Measurements from ENCODE around the gene IGSF23.
"Not testable (repeated sequence)": the region's sequence is repeated elsewhere in the genome, so short reads cannot be mapped to it uniquely, and the experiment has no call there.

The IGSF23 gene

GRCh38 chr19:44664976-44665375 is 51.6 kb downstream of the IGSF23 start:
- DNase-seq (ENCODE audit: low read depth, low spot score) = no peak

GRCh38 chr19:44666852-44667556 is 53.6 kb downstream of the IGSF23 start:
- no peak for DNase-seq (ENCODE audit: low read depth, low spot score)

GRCh38 chr19:44668985-44669764 is 55.8 kb downstream of the IGSF23 start:
- DNase-seq (ENCODE audit: low read depth, low spot score) = no peak

GRCh38 chr19:44670027-44670426 is 56.7 kb downstream of the IGSF23 start:
- not testable (repeated sequence) for DNase-seq (ENCODE audit: low read depth, low spot score)

GRCh38 chr19:44671400-44671799 is 58.0 kb downstream of the IGSF23 start, which contains the start of gene CEACAM19:
TSS of gene CEACAM19 (plus strand) at chr19:44671482. CDS start at chr19:44671932, 450 bp downstream.
- DNase-seq (ENCODE audit: low read depth, low spot score) = no peak

- DNase-seq (ENCODE audit: low read depth, low spot score) = no peak
Measured at GRCh38 chr19:44672226-44672625, 58.9 kb downstream of the IGSF23 start.

- no peak for DNase-seq (ENCODE audit: low read depth, low spot score)
Measured at GRCh38 chr19:44673510-44673909, 60.1 kb downstream of the IGSF23 start.

GRCh38 chr19:44675521-44675920 is 62.2 kb downstream of the IGSF23 start:
- no peak for DNase-seq (ENCODE audit: low read depth, low spot score)

- peak; percentile 82 for DNase-seq (ENCODE audit: low read depth, low spot score)
Measured at GRCh38 chr19:44677019-44677811, 63.9 kb downstream of the IGSF23 start.

- no peak for DNase-seq (ENCODE audit: low read depth, low spot score)
Measured at GRCh38 chr19:44680536-44680935, 67.2 kb downstream of the IGSF23 start.

- no peak for DNase-seq (ENCODE audit: low read depth, low spot score)
Measured at GRCh38 chr19:44681992-44682790, 68.8 kb downstream of the IGSF23 start.

- no peak for DNase-seq (ENCODE audit: low read depth, low spot score)
Measured at GRCh38 chr19:44682807-44683206, 69.4 kb downstream of the IGSF23 start.

GRCh38 chr19:44683434-44684210 is 70.3 kb downstream of the IGSF23 start:
- DNase-seq (ENCODE audit: low read depth, low spot score) = no peak

GRCh38 chr19:44684396-44684795 is 71.0 kb downstream of the IGSF23 start:
- DNase-seq (ENCODE audit: low read depth, low spot score) = not testable (repeated sequence)

- DNase-seq (ENCODE audit: low read depth, low spot score) = peak; percentile 83
Measured at GRCh38 chr19:44684892-44685863, 71.8 kb downstream of the IGSF23 start.

- no peak for DNase-seq (ENCODE audit: low read depth, low spot score)
Measured at GRCh38 chr19:44685877-44686276, 72.5 kb downstream of the IGSF23 start.
